ENCODE data around the gene FLVCR2.

The FLVCR2 gene

DNA sequence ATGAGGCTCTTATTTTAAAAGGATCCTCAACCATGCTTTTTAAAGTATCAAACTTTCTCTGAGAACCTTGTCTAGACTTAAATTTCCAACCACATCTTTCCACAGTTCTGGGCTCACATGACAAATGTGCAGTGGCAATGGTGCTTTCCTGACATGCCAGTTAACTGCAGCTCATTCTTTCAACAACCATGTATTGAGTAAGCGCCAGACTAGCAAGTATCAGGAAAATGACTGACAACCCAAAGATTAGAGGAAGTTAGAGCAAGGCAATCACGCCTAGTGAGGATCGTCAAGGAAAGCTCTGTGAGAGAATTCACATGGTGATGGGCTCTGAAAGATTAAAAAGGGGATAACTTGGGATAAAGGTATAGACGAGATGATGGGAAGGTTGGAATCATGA lies 35.8 kb downstream of the FLVCR2 start:
- no peaks in the 10 kb centered on the region for H3K36me3 ChIP-seq (ENCODE audit: insufficient read depth, insufficient read length, low read length)
- H3K27me3 ChIP-seq (ENCODE audit: insufficient read depth, insufficient read length), result no peaks in the 10 kb centered on the region
- no peak for TF ChIP-seq YY1 (IDR thresholded peaks at IDR 0.05; ENCODE audit: insufficient read depth, insufficient read length)
- no peak for TF ChIP-seq SUZ12 (IDR thresholded peaks at IDR 0.05; ENCODE audit: extremely low read depth, insufficient read depth, insufficient read length)
- no peak for TF ChIP-seq ZNF274 (IDR thresholded peaks at IDR 0.05; ENCODE audit: low read depth, low read length)
- no peaks in the 10 kb centered on the region for H3K9me3 ChIP-seq (ENCODE audit: insufficient read depth, low read length)
- H3K9ac ChIP-seq (ENCODE audit: insufficient read length, low read depth), result no peak overlapping the region
- no peaks in the 10 kb centered on the region for H3K4me1 ChIP-seq (ENCODE audit: insufficient read depth, insufficient read length)
- no peak overlapping the region for H3K4me3 ChIP-seq (ENCODE audit: insufficient read length, low read depth)
- DNase-seq (ENCODE audit: low read depth, low spot score), result no peak

DNA sequence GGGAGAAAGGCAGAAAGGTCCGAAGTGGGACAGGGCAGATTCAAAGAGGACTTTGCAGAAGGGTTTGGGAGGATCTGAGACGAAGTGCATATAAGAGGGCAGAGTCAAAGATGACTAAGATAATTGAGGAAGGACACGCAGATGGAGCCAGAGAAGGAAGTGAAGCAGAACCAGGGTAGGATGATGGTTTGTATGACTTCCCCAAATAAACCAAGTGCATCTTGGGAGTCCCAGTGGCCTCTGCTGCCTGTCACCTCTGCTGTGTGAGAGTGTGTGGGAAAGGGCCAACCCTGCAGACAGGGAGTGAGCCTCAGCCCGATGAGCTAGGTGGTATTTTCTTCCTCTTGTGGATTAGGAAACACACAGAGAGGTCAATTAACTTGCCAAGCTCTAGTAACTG lies 36.8 kb downstream of the FLVCR2 start:
- no peak overlapping the region for H3K4me3 ChIP-seq (ENCODE audit: insufficient read length, low read depth)
- no peaks in the 10 kb centered on the region for H3K36me3 ChIP-seq (ENCODE audit: insufficient read depth, insufficient read length, low read length)
- H3K27me3 ChIP-seq (ENCODE audit: insufficient read depth, insufficient read length), result no peaks in the 10 kb centered on the region
- TF ChIP-seq ZNF274 (IDR thresholded peaks at IDR 0.05; ENCODE audit: low read depth, low read length), result no peak
- TF ChIP-seq SUZ12 (IDR thresholded peaks at IDR 0.05; ENCODE audit: extremely low read depth, insufficient read depth, insufficient read length), result no peak
- no peaks in the 10 kb centered on the region for H3K4me1 ChIP-seq (ENCODE audit: insufficient read depth, insufficient read length)
- H3K9ac ChIP-seq (ENCODE audit: insufficient read length, low read depth), result no peak overlapping the region
- no peak for DNase-seq (ENCODE audit: low read depth, low spot score)
- no peaks in the 10 kb centered on the region for H3K9me3 ChIP-seq (ENCODE audit: insufficient read depth, low read length)

DNA sequence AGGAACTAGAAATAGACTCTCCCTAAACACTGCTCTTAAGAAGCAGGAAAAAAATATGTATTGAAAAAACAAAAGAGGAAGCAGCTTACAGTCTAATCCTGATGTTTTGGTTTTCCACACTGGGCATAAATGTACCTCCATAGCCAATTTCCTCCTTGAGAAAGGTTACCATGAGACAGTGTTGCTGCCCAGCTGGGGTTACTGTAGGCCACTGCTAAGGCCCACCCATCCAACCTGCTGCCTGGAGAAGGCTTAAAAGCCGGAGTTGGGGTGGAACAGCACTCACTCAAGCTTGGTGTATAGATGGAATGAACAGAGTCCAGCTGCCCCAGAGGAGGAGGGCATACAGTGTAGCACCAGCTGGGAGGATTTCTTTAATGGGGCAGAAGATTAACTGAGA lies 41.1 kb downstream of the FLVCR2 start:
- H3K4me3 ChIP-seq (ENCODE audit: insufficient read length, low read depth), result no peak overlapping the region
- H3K27me3 ChIP-seq (ENCODE audit: insufficient read depth, insufficient read length), result no peaks in the 10 kb centered on the region
- H3K4me1 ChIP-seq (ENCODE audit: insufficient read depth, insufficient read length), result no peaks in the 10 kb centered on the region
- no peaks in the 10 kb centered on the region for H3K9me3 ChIP-seq (ENCODE audit: insufficient read depth, low read length)
- TF ChIP-seq YY1 (IDR thresholded peaks at IDR 0.05; ENCODE audit: insufficient read depth, insufficient read length), result no peak
- H3K36me3 ChIP-seq (ENCODE audit: insufficient read depth, insufficient read length, low read length), result no peaks in the 10 kb centered on the region
- DNase-seq (ENCODE audit: low read depth, low spot score), result no peak
- H3K9ac ChIP-seq (ENCODE audit: insufficient read length, low read depth), result no peak overlapping the region

DNA sequence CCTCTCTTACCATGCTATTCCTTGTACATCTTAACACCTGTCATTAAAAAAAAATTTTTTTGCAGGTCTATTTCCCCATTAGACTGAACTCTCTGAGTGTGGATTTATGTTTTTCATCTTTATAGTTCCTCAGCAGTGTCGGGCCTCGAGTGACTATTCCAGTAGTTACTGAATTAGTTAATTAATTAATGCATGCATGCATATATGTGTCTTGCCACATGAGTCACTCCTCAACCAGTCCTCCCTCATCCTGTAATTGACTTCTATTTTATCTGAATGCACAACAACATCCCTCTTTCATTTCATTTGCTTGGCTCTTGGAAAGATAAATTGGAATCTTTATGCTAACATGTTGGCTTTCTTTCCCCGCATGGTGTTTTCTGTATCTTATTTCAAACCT lies 46.6 kb downstream of the FLVCR2 start:
- Histone ChIP-seq H3K4me3 (ENCODE audit: insufficient read length, low read depth) (no peak overlapping the region), H3K4me1 (ENCODE audit: insufficient read depth, insufficient read length) (peaks cover 2% of the 10 kb centered on the region), H3K9me3 (ENCODE audit: insufficient read depth, low read length) (no peaks in the 10 kb centered on the region), H3K27me3 (ENCODE audit: insufficient read depth, insufficient read length) (no peaks in the 10 kb centered on the region), H3K36me3 (ENCODE audit: insufficient read depth, insufficient read length, low read length) (no peaks in the 10 kb centered on the region), H3K9ac (ENCODE audit: insufficient read length, low read depth) (no peak overlapping the region)
- no peak for TF ChIP-seq SUZ12 (IDR thresholded peaks at IDR 0.05; ENCODE audit: extremely low read depth, insufficient read depth, insufficient read length)
- TF ChIP-seq ZNF274 (IDR thresholded peaks at IDR 0.05; ENCODE audit: low read depth, low read length), result no peak
- no peak for TF ChIP-seq YY1 (IDR thresholded peaks at IDR 0.05; ENCODE audit: insufficient read depth, insufficient read length)
- DNase-seq (ENCODE audit: low read depth, low spot score), result no peak

DNA sequence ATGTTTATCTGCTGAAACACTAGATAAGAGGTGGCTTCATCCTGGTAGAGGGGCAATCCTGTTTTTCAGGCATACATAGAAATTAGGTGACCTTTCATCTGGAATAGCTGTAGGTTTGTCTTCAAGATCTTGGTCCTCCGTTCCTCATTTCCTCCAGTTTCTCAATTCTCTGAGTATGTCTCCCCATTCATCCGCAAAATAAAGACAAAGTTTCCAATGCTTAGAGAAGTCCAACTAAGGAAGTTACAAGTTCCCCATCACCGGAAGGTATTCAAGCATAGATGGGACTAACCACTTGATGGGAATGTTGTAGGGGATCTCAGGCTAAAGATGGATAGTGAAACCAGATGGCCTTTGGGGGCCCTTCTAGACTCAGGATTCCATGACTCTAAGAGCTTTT lies 48.0 kb downstream of the FLVCR2 start:
- H3K9me3 ChIP-seq (ENCODE audit: insufficient read depth, low read length), result no peaks in the 10 kb centered on the region
- no peak for TF ChIP-seq SUZ12 (IDR thresholded peaks at IDR 0.05; ENCODE audit: extremely low read depth, insufficient read depth, insufficient read length)
- no peak for TF ChIP-seq ZNF274 (IDR thresholded peaks at IDR 0.05; ENCODE audit: low read depth, low read length)
- TF ChIP-seq YY1 (IDR thresholded peaks at IDR 0.05; ENCODE audit: insufficient read depth, insufficient read length), result no peak
- no peak for DNase-seq (ENCODE audit: low read depth, low spot score)
- H3K4me3 ChIP-seq (ENCODE audit: insufficient read length, low read depth), result no peak overlapping the region
- peaks cover 4% of the 10 kb centered on the region for H3K4me1 ChIP-seq (ENCODE audit: insufficient read depth, insufficient read length)
- no peaks in the 10 kb centered on the region for H3K36me3 ChIP-seq (ENCODE audit: insufficient read depth, insufficient read length, low read length)
- no peak overlapping the region for H3K9ac ChIP-seq (ENCODE audit: insufficient read length, low read depth)
- H3K27me3 ChIP-seq (ENCODE audit: insufficient read depth, insufficient read length), result no peaks in the 10 kb centered on the region

DNA sequence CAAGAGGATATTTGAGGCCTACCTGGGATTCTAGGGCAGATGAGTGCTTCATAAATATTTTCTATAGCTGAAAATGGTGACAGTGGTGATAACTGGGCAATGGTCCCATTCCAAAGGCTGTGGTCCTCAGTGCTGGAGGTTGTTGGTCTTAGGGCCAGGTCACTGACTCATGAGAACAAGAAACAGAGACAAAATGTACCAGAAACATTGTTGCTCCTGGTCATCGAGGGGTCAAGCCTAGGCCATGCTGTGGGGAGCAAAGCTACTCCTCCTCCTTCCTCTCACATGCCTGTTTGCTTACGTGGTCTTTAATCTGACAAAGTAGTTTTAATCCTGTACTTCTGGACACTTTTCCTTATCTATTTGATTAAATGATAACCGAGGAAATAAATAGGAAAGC lies 48.4 kb downstream of the FLVCR2 start:
- Histone ChIP-seq H3K9ac (ENCODE audit: insufficient read length, low read depth) (no peak overlapping the region), H3K9me3 (ENCODE audit: insufficient read depth, low read length) (no peaks in the 10 kb centered on the region), H3K4me3 (ENCODE audit: insufficient read length, low read depth) (no peak overlapping the region), H3K36me3 (ENCODE audit: insufficient read depth, insufficient read length, low read length) (no peaks in the 10 kb centered on the region), H3K27me3 (ENCODE audit: insufficient read depth, insufficient read length) (no peaks in the 10 kb centered on the region), H3K4me1 (ENCODE audit: insufficient read depth, insufficient read length) (peaks cover 7% of the 10 kb centered on the region)
- DNase-seq (ENCODE audit: low read depth, low spot score), result no peak
- TF ChIP-seq SUZ12 (IDR thresholded peaks at IDR 0.05; ENCODE audit: extremely low read depth, insufficient read depth, insufficient read length) (no peak), YY1 (IDR thresholded peaks at IDR 0.05; ENCODE audit: insufficient read depth, insufficient read length) (no peak)

GRCh38 chr14:75627406-75627805 lies 49.0 kb downstream of the FLVCR2 start:
- H3K36me3 ChIP-seq (ENCODE audit: insufficient read depth, insufficient read length, low read length), result no peaks in the 10 kb centered on the region
- no peaks in the 10 kb centered on the region for H3K27me3 ChIP-seq (ENCODE audit: insufficient read depth, insufficient read length)
- H3K9me3 ChIP-seq (ENCODE audit: insufficient read depth, low read length), result no peaks in the 10 kb centered on the region
- H3K9ac ChIP-seq (ENCODE audit: insufficient read length, low read depth), result no peak overlapping the region
- H3K4me3 ChIP-seq (ENCODE audit: insufficient read length, low read depth), result no peak overlapping the region
- DNase-seq (ENCODE audit: low read depth, low spot score), result no peak
- TF ChIP-seq ZNF274 (IDR thresholded peaks at IDR 0.05; ENCODE audit: low read depth, low read length), result no peak
- TF ChIP-seq YY1 (IDR thresholded peaks at IDR 0.05; ENCODE audit: insufficient read depth, insufficient read length), result no peak
- peaks cover 9% of the 10 kb centered on the region for H3K4me1 ChIP-seq (ENCODE audit: insufficient read depth, insufficient read length)

DNA sequence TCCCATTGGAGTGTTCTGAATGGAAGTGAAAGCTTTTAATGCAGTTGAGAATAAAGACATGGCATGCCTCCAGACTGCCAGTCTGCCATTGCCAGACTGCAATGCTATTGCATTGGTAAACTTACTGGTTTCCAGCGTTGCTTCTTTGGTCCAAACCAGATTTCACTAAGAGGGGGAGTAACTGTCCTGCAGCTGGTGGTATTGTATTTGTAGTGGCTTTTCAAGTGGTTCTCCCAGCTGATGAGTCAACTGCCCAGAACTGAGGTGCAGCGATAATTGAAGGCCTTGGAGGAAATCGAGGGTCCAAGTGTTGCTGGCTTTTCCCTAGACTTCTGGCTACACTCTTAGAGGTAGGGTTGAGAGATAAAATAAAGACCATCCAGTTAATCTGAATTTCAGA lies 50.4 kb downstream of the FLVCR2 start:
- Histone ChIP-seq H3K9ac (ENCODE audit: insufficient read length, low read depth) (no peak overlapping the region), H3K9me3 (ENCODE audit: insufficient read depth, low read length) (no peaks in the 10 kb centered on the region), H3K36me3 (ENCODE audit: insufficient read depth, insufficient read length, low read length) (no peaks in the 10 kb centered on the region), H3K4me3 (ENCODE audit: insufficient read length, low read depth) (no peak overlapping the region), H3K4me1 (ENCODE audit: insufficient read depth, insufficient read length) (peaks cover 9% of the 10 kb centered on the region), H3K27me3 (ENCODE audit: insufficient read depth, insufficient read length) (no peaks in the 10 kb centered on the region)
- TF ChIP-seq ZNF274 (IDR thresholded peaks at IDR 0.05; ENCODE audit: low read depth, low read length) (no peak), YY1 (IDR thresholded peaks at IDR 0.05; ENCODE audit: insufficient read depth, insufficient read length) (no peak), SUZ12 (IDR thresholded peaks at IDR 0.05; ENCODE audit: extremely low read depth, insufficient read depth, insufficient read length) (no peak)
- DNase-seq (ENCODE audit: low read depth, low spot score), result no peak

Data from NT2/D1 (cell line).